Sigmoid colon (tissue), 7 donors: ENCODE measurements around the gene VAC14. TPM values are rescaled to one million over a fixed set of nuclear protein-coding genes. Genes with fewer than 3 reads are reported as not detected.

Source experiments
- DNase-seq: peaks from one replicate; pipeline ENCODE4 v3.0.0-alpha.2; 2019
- H3K27ac ChIP-seq, 4 donors: fragments of 200-600 bp; sonication (generic); one replicate each; pipeline ENCODE4 v1.5.1; 2016 to 2019; ENCODE audit warnings: mild to moderate bottlenecking in 1 of 4
- H3K27me3 ChIP-seq, 3 donors: fragments of 200-600 bp; sonication (generic); one replicate each; pipeline ENCODE4 v1.5.1; 2019; ENCODE audit warnings: mild to moderate bottlenecking in 1 of 3
- H3K36me3 ChIP-seq, 4 donors: fragments of 200-600 bp; sonication (generic); one replicate each; pipeline ENCODE4 v1.5.1; 2016 to 2019
- H3K4me1 ChIP-seq, 4 donors: fragments of 200-600 bp; sonication (generic); one replicate each; pipeline ENCODE4 v1.5.1; 2017 to 2019
- H3K4me3 ChIP-seq, 4 donors: fragments of 200-600 bp; sonication (generic); one replicate each; pipeline ENCODE4 v1.5.1; 2017 to 2019; ENCODE audit warnings: mild to moderate bottlenecking in 2 of 4, moderate library complexity in 1 of 4
- H3K9me3 ChIP-seq, 4 donors: fragments of 200-600 bp in 3 of 4; sonication (generic) in 3 of 4; one replicate each; pipeline versions ENCODE4 v1.5.1 to v1.6.1; 2013 to 2019
- CTCF ChIP-seq, 4 experiments: fragments of 450-650 bp in 3 of 4; fragments of 200-600 bp in 1 of 4; IDR thresholded peaks; one replicate each; pipeline ENCODE4 v1.5.1; 2016 to 2019; ENCODE audit warnings: antibody characterized with exemption in 4 of 4, mild to moderate bottlenecking in 3 of 4, moderate library complexity in 2 of 4
- EP300 ChIP-seq, 4 donors: sonication (generic); formaldehyde crosslinking; IDR thresholded peaks; one replicate each; pipeline ENCODE4 v1.6.1; 2017; ENCODE audit warnings: antibody characterized with exemption in 4 of 4
- POLR2A ChIP-seq, 2 donors: fragments of 450-650 bp; IDR thresholded peaks; one replicate each; pipeline ENCODE4 v1.6.1; 2016; ENCODE audit warnings: antibody characterized with exemption in 2 of 2, mild to moderate bottlenecking in 2 of 2, moderate library complexity in 2 of 2
- POLR2AphosphoS5 ChIP-seq, 4 donors: sonication (generic); formaldehyde crosslinking; IDR thresholded peaks; one replicate each; pipeline ENCODE4 v1.6.1; 2017; ENCODE audit warnings: antibody characterized with exemption in 4 of 4
- WGBS, 2 donors: extraction: QIAGEN DNeasy Blood & Tissue Kit; methylation state at CpG; one replicate each; pipeline ENCODE4 v1.1.7; 2013; 5-methylcytosine and 5-hydroxymethylcytosine counted together
- intact Hi-C: fragments of 100-400 bp; cut with DNase I; formaldehyde crosslinking; loops from one replicate; pipeline ENCODE4 v1.15.1; 2023
- polyA plus RNA-seq, 3 donors: library from polyadenylated mRNA; stranded (reverse); fragments of 200-250 nt; gene quantifications; one replicate each; pipeline ENCODE4 v1.2.3, GENCODE V29; 2013
- total RNA-seq, 4 donors: library from RNA; depleted of rRNA; stranded (reverse); fragments of >200 nt; gene quantifications; one replicate each; pipeline ENCODE4 v1.1.0, GENCODE V29; 2016
- donor health status: healthy with polysubstance abuse.
- donor health status: Bipolar disorder and iron deficiency.
- donor health status: healthy.

VAC14 gene
- total and polyA plus RNA-seq, 7 donors = 16.8 to 36.2 (median 22.1) TPM

DNA sequence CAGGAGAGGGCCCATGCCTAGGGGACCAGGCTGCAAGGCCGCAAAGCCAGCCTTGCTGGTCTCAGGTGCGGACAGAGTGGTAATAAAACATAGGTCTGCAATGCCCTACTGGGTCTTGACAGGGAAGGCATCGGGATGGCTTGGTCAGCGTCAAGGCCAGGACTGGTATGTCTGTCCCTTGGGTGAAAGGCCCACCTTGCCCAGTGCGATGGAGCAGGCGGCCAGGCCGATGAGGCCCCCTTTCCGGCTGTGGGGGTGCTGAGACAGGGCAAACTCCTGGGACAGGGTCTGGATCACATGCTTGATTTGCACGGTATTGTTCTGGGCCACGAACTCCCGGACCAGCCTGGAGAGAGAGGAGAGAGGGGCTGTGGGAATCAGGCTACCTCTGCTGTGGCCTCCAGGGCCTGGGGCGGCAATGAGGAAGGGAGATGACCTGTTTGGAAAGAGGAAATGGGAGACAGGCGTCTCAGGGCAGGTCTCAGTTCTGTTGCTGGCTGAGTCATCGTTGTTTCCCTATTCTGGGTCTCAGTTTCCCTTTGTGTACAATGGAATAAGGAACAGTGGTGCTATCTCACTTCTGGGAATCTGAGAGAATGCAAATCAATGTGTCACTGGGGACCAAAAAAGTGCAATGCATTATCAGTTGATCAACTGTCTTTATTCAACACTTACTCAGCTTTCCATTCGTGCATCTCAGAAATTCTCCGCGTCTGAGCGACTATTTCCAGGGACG, 14.8 kb downstream of the VAC14 start:
- WGBS, 2 donors = 93 to 95% methylated on average over 19 of the region's 19 CpGs
- no peak for DNase-seq
- TF ChIP-seq CTCF (IDR thresholded peaks at IDR 0.05) (no peak), POLR2A (IDR thresholded peaks at IDR 0.05) (no peak), EP300 (IDR thresholded peaks at IDR 0.05) (no peak), POLR2AphosphoS5 (IDR thresholded peaks at IDR 0.05) (no peak)
- Histone ChIP-seq H3K4me1 (no peaks in the 10 kb centered on the region), H3K27ac (no peak overlapping the region), H3K4me3 (no peak overlapping the region), H3K9me3 (no peaks in the 10 kb centered on the region), H3K36me3 (peaks cover 26 to 57% (median 40%) of the 10 kb centered on the region in 4 donors), H3K27me3 (no peaks in the 10 kb centered on the region)
- intact Hi-C loops = no loop called here

DNA sequence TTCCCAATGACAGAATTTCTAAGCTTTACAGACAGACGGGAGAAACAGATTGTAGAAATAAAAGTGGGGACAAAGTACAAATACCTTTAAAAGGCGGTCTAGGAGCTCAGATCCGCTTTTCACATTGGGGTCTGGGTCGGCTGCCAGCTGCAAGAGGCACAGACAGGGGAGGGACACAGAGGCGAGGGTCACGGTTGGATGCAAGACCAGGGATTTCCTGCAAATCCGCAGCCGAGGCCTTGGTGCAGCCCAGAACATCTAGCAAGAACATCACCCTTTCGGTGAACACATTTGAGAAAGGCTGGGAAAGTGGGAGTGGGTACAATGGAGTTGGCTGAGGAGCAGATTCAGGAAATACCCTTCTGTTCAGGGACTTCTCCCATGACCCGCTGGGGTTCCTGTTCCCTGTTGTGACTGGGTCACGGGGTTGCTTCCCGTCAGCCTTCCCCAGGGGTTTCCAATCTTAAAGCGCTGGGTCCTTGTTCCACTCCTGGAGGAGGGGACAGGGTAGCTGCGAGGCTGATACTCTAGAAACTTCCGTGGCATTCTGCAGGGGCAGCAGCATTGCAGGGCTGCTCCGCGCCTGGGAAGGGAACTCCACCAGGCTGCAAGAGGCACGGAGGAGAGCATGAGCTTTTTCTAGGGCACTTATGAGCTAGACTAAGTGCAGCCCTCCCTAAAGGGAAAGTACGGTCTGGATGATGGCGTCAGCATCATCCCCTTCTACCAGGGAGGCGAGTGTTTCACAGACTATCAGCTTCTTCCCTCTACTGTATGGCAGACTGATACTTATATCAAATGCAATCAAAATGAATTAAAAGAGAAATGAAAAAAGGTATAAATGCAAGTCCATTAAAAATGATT, 16.0 kb downstream of the VAC14 start:
- 93 to 95% methylated on average over 21 of the region's 21 CpGs for WGBS, 2 donors
- peaks cover 26 to 70% (median 51%) of the 10 kb centered on the region in 4 donors for H3K36me3 ChIP-seq
- H3K9me3 ChIP-seq = no peaks in the 10 kb centered on the region
- intact Hi-C loops = no loop called here
- no peak for DNase-seq
- H3K27me3 ChIP-seq = no peaks in the 10 kb centered on the region
- H3K4me1 ChIP-seq = no peaks in the 10 kb centered on the region
- TF ChIP-seq POLR2A (IDR thresholded peaks at IDR 0.05) (no peak), POLR2AphosphoS5 (IDR thresholded peaks at IDR 0.05) (no peak), EP300 (IDR thresholded peaks at IDR 0.05) (no peak), CTCF (IDR thresholded peaks at IDR 0.05) (no peak)
- no peak overlapping the region for H3K27ac ChIP-seq
- H3K4me3 ChIP-seq = no peak overlapping the region

GRCh38 chr16:70782237-70782636, 18.7 kb downstream of the VAC14 start:
- Histone ChIP-seq H3K4me1 (peaks cover 0 to 22% (median 20%) of the 10 kb centered on the region in 4 donors), H3K36me3 (peaks cover 26 to 77% (median 51%) of the 10 kb centered on the region in 4 donors), H3K4me3 (no peak overlapping the region), H3K27ac (no peak overlapping the region), H3K9me3 (no peaks in the 10 kb centered on the region), H3K27me3 (no peaks in the 10 kb centered on the region)
- WGBS, 2 donors = 95 to 98% methylated on average over 3 of the region's 3 CpGs
- no peak for DNase-seq
- intact Hi-C loops = no loop called here
- no peak for TF ChIP-seq POLR2AphosphoS5 (IDR thresholded peaks at IDR 0.05)
- TF ChIP-seq EP300 (IDR thresholded peaks at IDR 0.05) = no peak
- no peak for TF ChIP-seq POLR2A (IDR thresholded peaks at IDR 0.05)
- TF ChIP-seq CTCF (IDR thresholded peaks at IDR 0.05) = no peak

- WGBS, 2 donors = 96 to 98% methylated on average over 14 of the region's 14 CpGs
- Histone ChIP-seq H3K27ac (no peak overlapping the region), H3K4me1 (peaks cover 0 to 24% (median 23%) of the 10 kb centered on the region in 4 donors)
Measured at GRCh38 chr16:70781800-70782199, 19.2 kb downstream of the VAC14 start.

More at GRCh38 chr16:70781800-70782199, 19.2 kb downstream of the VAC14 start:
- TF ChIP-seq EP300 (IDR thresholded peaks at IDR 0.05) = no peak
- TF ChIP-seq POLR2A (IDR thresholded peaks at IDR 0.05) = no peak
- no peak for TF ChIP-seq CTCF (IDR thresholded peaks at IDR 0.05)
- TF ChIP-seq POLR2AphosphoS5 (IDR thresholded peaks at IDR 0.05) = no peak
- no peaks in the 10 kb centered on the region for H3K27me3 ChIP-seq
- H3K9me3 ChIP-seq = no peaks in the 10 kb centered on the region
- peaks cover 26 to 76% (median 51%) of the 10 kb centered on the region in 4 donors for H3K36me3 ChIP-seq
- DNase-seq = no peak
- H3K4me3 ChIP-seq = no peak overlapping the region
- intact Hi-C loops = no loop called here
